Left colon (tissue), 2 donors: Measurements from ENCODE around the gene SPATS2L. TPM values are rescaled to one million over a fixed set of nuclear protein-coding genes. Genes with fewer than 3 reads are reported as not detected.

Experiments used
- ATAC-seq: fragments of 200-7000 bp; cut with Tn5 transposase; one replicate; pipeline ENCODE4 v1.9.1; 2020; ENCODE audit warnings: mild to moderate bottlenecking, moderate library complexity
- DNase-seq, 2 donors: peaks; one replicate each; pipeline ENCODE4 v3.0.0-alpha.2; 2020
- intact Hi-C, 2 donors: fragments of 100-400 bp; cut with DNase I in 1 of 2; cut with micrococcal nuclease in 1 of 2; formaldehyde crosslinking; loops; one replicate each; pipeline versions ENCODE4 v1.11.2 to v1.14.0; 2022; cut with DNase I, micrococcal nuclease
- total RNA-seq, 2 donors: library from RNA; stranded (reverse); fragmentation: NEBNext Ultra II Directional; extraction: Animal tissue kit (Norgen Biotek cat#: 25700); gene quantifications; one replicate each; pipeline ENCODE4 v1.2.1, GENCODE V29; 2021
- donor health status: DM: no; HTN: no; CAD: no.
- donor health status: DM: yes; HTN: yes; CAD: no.

The SPATS2L gene
- total RNA-seq, 2 donors from 2014 or later: 157 to 240 TPM

GRCh38 chr2:200498402-200499162 is 192.1 kb downstream of the SPATS2L start:
- DNase-seq (no peak), ATAC-seq (no peak)
- intact Hi-C loops: no loop called here

GRCh38 chr2:200502196-200502595 is 195.7 kb downstream of the SPATS2L start:
- DNase-seq (no peak), ATAC-seq (no peak)
- intact Hi-C loops: no loop called here

GRCh38 chr2:200506679-200507078 is 200.2 kb downstream of the SPATS2L start:
- ATAC-seq (no peak), DNase-seq (no peak)
- intact Hi-C loops: no loop called here

- intact Hi-C loops: no loop called here
- peak; percentile 67 for ATAC-seq
- no peak for DNase-seq
Measured at GRCh38 chr2:200507179-200507578, 200.7 kb downstream of the SPATS2L start.

- DNase-seq (peak in 1 of 2 donors; percentile 25), ATAC-seq (peak; percentile 14)
- intact Hi-C loops: no loop called here
Measured at GRCh38 chr2:200509235-200509611, 202.7 kb downstream of the SPATS2L start.

- DNase-seq: peak; percentile 93 to 96
- intact Hi-C loops: no loop called here
- ATAC-seq: peak; percentile 95
Measured at GRCh38 chr2:200509612-200510433, 203.3 kb downstream of the SPATS2L start, which contains the start of gene KCTD18. TSS of gene KCTD18 (minus strand) at chr2:200510068. CDS start at chr2:200507016, 3,052 bp downstream.

- peak; percentile 29 for ATAC-seq
- intact Hi-C loops: no loop called here
- no peak for DNase-seq
Measured at GRCh38 chr2:200515155-200515554, 208.7 kb downstream of the SPATS2L start.

- intact Hi-C loops: no loop called here
- DNase-seq (peak; percentile 16 to 42), ATAC-seq (peak; percentile 46)
Measured at GRCh38 chr2:200523158-200523557, 216.7 kb downstream of the SPATS2L start.

GRCh38 chr2:200523604-200524003 is 217.1 kb downstream of the SPATS2L start:
- intact Hi-C loops: no loop called here
- peak; percentile 66 for ATAC-seq
- no peak for DNase-seq

- intact Hi-C loops: no loop called here
- ATAC-seq: peak; percentile 6
- no peak for DNase-seq
Measured at GRCh38 chr2:200525066-200525465, 218.6 kb downstream of the SPATS2L start.

- intact Hi-C loops: no loop called here
- ATAC-seq (no peak), DNase-seq (no peak)
Measured at GRCh38 chr2:200525551-200525881, 219.0 kb downstream of the SPATS2L start.

GRCh38 chr2:200525882-200526651 is 219.6 kb downstream of the SPATS2L start, which contains the start of gene SGO2:
TSS of gene SGO2 (plus strand) at chr2:200526207. CDS start at chr2:200532976, 6,769 bp downstream.
- ATAC-seq: peak; percentile 94
- DNase-seq: peak; percentile 96 to 97
- intact Hi-C loops: no loop called here

- DNase-seq (no peak), ATAC-seq (no peak)
- intact Hi-C loops: no loop called here
Measured at GRCh38 chr2:200528228-200528627, 221.7 kb downstream of the SPATS2L start.

Other genes starting within 250 kb of the SPATS2L start
- 10 to 100 TPM; 13.5 to 16.2 TPM for gene KCTD18, start 203.4 kb downstream of the SPATS2L start, total RNA-seq
- 1 to 10 TPM; 2.6 to 3.9 TPM for gene SGO2, start 219.5 kb downstream of the SPATS2L start, total RNA-seq